ENCODE measurements around the gene CERS3.

GRCh38 chr15:100464888-100465287, 63.9 kb downstream of the CERS3 start:
- TF ChIP-seq EZH2 (IDR thresholded peaks at IDR 0.05; ENCODE audit: borderline replicate concordance, low read depth, low read length, severe bottlenecking): no peak
- TF ChIP-seq, protein P1, sequence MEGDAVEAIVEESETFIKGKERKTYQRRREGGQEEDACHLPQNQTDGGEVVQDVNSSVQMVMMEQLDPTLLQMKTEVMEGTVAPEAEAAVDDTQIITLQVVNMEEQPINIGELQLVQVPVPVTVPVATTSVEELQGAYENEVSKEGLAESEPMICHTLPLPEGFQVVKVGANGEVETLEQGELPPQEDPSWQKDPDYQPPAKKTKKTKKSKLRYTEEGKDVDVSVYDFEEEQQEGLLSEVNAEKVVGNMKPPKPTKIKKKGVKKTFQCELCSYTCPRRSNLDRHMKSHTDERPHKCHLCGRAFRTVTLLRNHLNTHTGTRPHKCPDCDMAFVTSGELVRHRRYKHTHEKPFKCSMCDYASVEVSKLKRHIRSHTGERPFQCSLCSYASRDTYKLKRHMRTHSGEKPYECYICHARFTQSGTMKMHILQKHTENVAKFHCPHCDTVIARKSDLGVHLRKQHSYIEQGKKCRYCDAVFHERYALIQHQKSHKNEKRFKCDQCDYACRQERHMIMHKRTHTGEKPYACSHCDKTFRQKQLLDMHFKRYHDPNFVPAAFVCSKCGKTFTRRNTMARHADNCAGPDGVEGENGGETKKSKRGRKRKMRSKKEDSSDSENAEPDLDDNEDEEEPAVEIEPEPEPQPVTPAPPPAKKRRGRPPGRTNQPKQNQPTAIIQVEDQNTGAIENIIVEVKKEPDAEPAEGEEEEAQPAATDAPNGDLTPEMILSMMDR (IDR thresholded peaks at IDR 0.05; ENCODE audit: borderline replicate concordance, extremely low read depth, low read length, poor library complexity, severe bottlenecking): no peak

Data from DND-41 (cell line).